A673 (cell line): ENCODE measurements around the gene EGFR. TPM values are rescaled to one million over a fixed set of nuclear protein-coding genes. Genes with fewer than 3 reads are reported as not detected.

Source experiments
- BruUV-seq: library from RNA; stranded (reverse); fragments of 400-500 nt; replicated peaks from 2 replicates; lab custom pipeline; 2021; lab: Mats Ljungman, UMichigan
- CTCF ChIA-PET: fragments of 300-600 bp; sonication (Branson Sonifier 250); formaldehyde crosslinking; loops from one replicate; lab custom pipeline; 2022; ENCODE audit warnings: antibody characterized with exemption; lab: Charles Lee
- POLR2A ChIA-PET: fragments of 300-600 bp; sonication (Branson Sonifier 250); formaldehyde crosslinking; loops from one replicate; lab custom pipeline; 2022; ENCODE audit warnings: antibody characterized with exemption; ENCODE audit not compliant: low non-redundant PET; lab: Charles Lee
- DNase-seq: peaks from one replicate; pipeline ENCODE4 v3.0.0-alpha.2; 2015; ENCODE audit warnings: low spot score
- H3K27ac ChIP-seq: fragments of 200-600 bp; sonication (generic); 2 replicates; pipeline ENCODE4 v1.5.1; 2016; ENCODE audit warnings: mixed run types, low read depth, mild to moderate bottlenecking, mixed read lengths, antibody characterized with exemption, low read length; ENCODE audit not compliant: poor library complexity, severe bottlenecking
- H3K27me3 ChIP-seq: fragments of 200-600 bp; sonication (generic); replicated peaks from 2 replicates; pipeline ENCODE4 v1.6.1; 2017; ENCODE audit warnings: mixed run types, low read depth, mild to moderate bottlenecking, mixed read lengths, antibody characterized with exemption, low read length; ENCODE audit not compliant: insufficient read depth, poor library complexity
- H3K36me3 ChIP-seq: fragments of 200-600 bp; sonication (generic); 2 replicates; pipeline ENCODE4 v1.6.1; 2016; ENCODE audit warnings: mixed run types, mild to moderate bottlenecking, mixed read lengths, antibody characterized with exemption, low read length; ENCODE audit not compliant: insufficient read depth, poor library complexity, severe bottlenecking
- H3K4me1 ChIP-seq: fragments of 200-600 bp; sonication (generic); 2 replicates; pipeline ENCODE4 v1.6.1; 2017; ENCODE audit warnings: mixed run types, mild to moderate bottlenecking, mixed read lengths, antibody characterized with exemption, low read length; ENCODE audit not compliant: insufficient read depth, poor library complexity, severe bottlenecking
- H3K4me3 ChIP-seq: fragments of 200-600 bp; sonication (generic); 2 replicates; pipeline ENCODE4 v1.5.1; 2016; ENCODE audit warnings: low read depth, mixed run types, mild to moderate bottlenecking, mixed read lengths, low read length; ENCODE audit not compliant: poor library complexity, severe bottlenecking
- H3K9me3 ChIP-seq: fragments of 200-600 bp; sonication (generic); 2 replicates; pipeline ENCODE4 v1.6.1; 2016; ENCODE audit warnings: mixed run types, low read depth, mild to moderate bottlenecking, mixed read lengths, antibody characterized with exemption, low read length; ENCODE audit not compliant: poor library complexity, severe bottlenecking
- EZH2 ChIP-seq: fragments of 200-600 bp; sonication (generic); IDR thresholded peaks from 2 replicates; pipeline ENCODE4 v1.6.1; 2017; ENCODE audit warnings: borderline replicate concordance, low read depth, mild to moderate bottlenecking, mixed read lengths, antibody characterized with exemption, low read length; ENCODE audit not compliant: poor library complexity, severe bottlenecking
- intact Hi-C: fragments of 100-400 bp; cut with micrococcal nuclease; formaldehyde crosslinking; loops from one replicate; pipeline ENCODE4 v1.10.0; 2022; ENCODE audit not compliant: unreplicated experiment
- total RNA-seq: library from RNA; stranded (reverse); gene quantifications from 2 replicates; pipeline ENCODE4 v1.2.3, GENCODE V29; 2021
- TF ChIP-seq, protein P1 (sequence below): fragments of 300-800, 200-600 bp; sonication (generic); conservative IDR thresholded peaks from 2 replicates; pipeline ENCODE4 v1.5.1; 2017; ENCODE audit warnings: low read depth, mild to moderate bottlenecking, antibody characterized with exemption, low read length, moderate library complexity, mixed read lengths

Gene EGFR
- total RNA-seq, 1 experiment from 2014 or later: 0.84 TPM

DNA sequence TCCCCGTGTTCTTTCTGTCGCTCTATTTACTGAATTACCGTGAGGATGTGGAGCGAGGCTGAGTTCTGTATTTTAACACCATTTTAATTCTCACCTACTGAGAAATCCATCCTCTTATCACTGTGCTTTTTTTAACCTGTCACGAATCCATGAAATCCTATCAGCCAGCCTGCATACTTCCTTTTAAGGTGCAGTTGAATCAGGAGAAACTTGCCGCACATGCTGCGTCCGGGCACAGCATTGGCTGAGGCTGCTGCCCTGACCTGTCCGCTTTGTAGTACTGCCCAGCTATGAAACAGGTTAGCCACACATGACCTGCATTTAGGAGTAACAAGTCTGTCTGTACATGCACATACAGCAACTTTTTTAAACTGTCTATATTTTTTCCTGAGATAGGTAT, 82.5 kb downstream of the EGFR start:
- H3K9me3 ChIP-seq: no peaks in the 10 kb centered on the region
- no peak overlapping the region for H3K27ac ChIP-seq
- H3K4me1 ChIP-seq: no peaks in the 10 kb centered on the region
- no peak overlapping the region for H3K4me3 ChIP-seq
- CTCF ChIA-PET: no interaction called here
- H3K36me3 ChIP-seq: no peaks in the 10 kb centered on the region
- BruUV-seq: no TSS peak
- POLR2A ChIA-PET: no interaction called here
- no peak for TF ChIP-seq EZH2
- TF ChIP-seq, protein P1, sequence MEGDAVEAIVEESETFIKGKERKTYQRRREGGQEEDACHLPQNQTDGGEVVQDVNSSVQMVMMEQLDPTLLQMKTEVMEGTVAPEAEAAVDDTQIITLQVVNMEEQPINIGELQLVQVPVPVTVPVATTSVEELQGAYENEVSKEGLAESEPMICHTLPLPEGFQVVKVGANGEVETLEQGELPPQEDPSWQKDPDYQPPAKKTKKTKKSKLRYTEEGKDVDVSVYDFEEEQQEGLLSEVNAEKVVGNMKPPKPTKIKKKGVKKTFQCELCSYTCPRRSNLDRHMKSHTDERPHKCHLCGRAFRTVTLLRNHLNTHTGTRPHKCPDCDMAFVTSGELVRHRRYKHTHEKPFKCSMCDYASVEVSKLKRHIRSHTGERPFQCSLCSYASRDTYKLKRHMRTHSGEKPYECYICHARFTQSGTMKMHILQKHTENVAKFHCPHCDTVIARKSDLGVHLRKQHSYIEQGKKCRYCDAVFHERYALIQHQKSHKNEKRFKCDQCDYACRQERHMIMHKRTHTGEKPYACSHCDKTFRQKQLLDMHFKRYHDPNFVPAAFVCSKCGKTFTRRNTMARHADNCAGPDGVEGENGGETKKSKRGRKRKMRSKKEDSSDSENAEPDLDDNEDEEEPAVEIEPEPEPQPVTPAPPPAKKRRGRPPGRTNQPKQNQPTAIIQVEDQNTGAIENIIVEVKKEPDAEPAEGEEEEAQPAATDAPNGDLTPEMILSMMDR: no peak
- intact Hi-C loops: no loop called here
- H3K27me3 ChIP-seq: no peaks in the 10 kb centered on the region
- no peak for DNase-seq

DNA sequence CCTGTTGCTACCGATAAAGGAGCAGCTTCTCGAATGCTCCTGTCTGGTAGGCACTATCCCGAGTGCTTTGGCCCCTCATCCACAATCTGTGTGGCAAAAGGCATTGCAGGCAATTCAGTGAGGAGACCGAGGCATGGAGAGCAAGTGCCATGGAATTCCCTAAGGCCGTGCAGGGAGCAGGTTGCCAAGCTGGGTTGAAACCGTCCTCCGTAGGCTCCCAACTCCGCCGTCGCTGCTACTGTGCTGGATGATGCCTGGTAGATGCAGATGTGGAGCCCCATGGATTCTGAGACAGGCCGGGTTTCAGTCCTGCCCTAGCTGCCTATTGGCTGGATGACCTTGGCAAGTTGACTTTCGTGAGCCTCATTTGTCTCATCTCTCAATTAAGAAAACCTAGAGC, 85.3 kb downstream of the EGFR start:
- Histone ChIP-seq H3K27ac (no peak overlapping the region), H3K36me3 (no peaks in the 10 kb centered on the region), H3K9me3 (no peaks in the 10 kb centered on the region), H3K4me3 (no peak overlapping the region), H3K4me1 (no peaks in the 10 kb centered on the region), H3K27me3 (no peaks in the 10 kb centered on the region)
- TF ChIP-seq, protein P1: no peak
- no peak for TF ChIP-seq EZH2
- ChIA-PET POLR2A (no interaction called here), CTCF (no interaction called here)
- DNase-seq: no peak
- BruUV-seq: no TSS peak
- intact Hi-C loops: no loop called here

DNA sequence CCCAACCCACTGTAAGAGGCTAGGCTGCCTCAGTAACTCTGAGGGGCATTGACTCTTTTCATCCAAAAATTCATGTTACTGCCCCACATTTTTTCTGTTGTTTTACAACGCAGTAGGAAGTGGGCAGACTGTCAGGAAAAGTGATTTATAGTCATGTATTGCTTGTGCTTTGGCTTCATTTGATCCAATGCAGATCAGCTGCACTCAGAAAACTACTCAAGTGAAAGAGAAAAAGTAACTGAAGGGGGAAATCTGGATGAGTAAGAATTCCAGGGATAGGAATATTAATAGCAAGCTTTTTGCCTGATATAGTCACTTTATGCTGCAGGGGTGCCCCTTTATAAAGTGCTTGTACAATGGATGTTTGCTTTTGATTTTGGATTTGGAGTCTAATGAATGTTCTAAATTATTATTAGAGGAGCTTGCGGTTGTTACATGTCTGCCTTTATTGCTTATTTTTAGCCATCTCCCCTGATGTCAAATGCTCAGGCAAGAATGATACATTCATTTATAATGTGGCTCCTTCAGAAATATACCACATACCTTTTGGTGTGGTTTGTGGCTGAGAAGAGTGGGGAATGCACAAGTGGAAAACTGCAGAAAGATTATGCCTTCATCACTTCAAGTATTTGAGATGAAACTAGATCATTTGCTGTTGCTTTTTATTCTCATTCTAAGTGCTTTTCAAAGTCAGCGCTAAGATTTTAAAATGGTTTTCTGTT, 86.1 kb downstream of the EGFR start:
- BruUV-seq: no TSS peak
- no peak for TF ChIP-seq EZH2
- TF ChIP-seq, protein P1: no peak
- H3K27me3 ChIP-seq: no peaks in the 10 kb centered on the region
- POLR2A ChIA-PET: no interaction called here
- no peak for DNase-seq
- H3K9me3 ChIP-seq: no peaks in the 10 kb centered on the region
- no peaks in the 10 kb centered on the region for H3K4me1 ChIP-seq
- no peak overlapping the region for H3K27ac ChIP-seq
- H3K4me3 ChIP-seq: no peak overlapping the region
- intact Hi-C loops: no loop called here
- H3K36me3 ChIP-seq: no peaks in the 10 kb centered on the region
- CTCF ChIA-PET: no interaction called here
